HUDEP-2 (cell line): Measurements from ENCODE around the gene CD22.
"Not testable (repeated sequence)": the region's sequence is repeated elsewhere in the genome, so short reads cannot be mapped to it uniquely, and the experiment has no call there.

Experiments used
- DNase-seq, 76 experiments: peaks; one replicate each; lab custom pipeline; 2025; ENCODE audit not compliant: unreplicated experiment in 76 of 76; lab: John Stamatoyannopoulos, UW

Gene CD22

GRCh38 chr19:35353635-35354034 is 24.6 kb downstream of the CD22 start:
- DNase-seq: peak in 33 of 76 experiments; percentile 14 to 70 (median 38)

- no peak for DNase-seq
Measured at GRCh38 chr19:35354898-35355297, 25.9 kb downstream of the CD22 start.

GRCh38 chr19:35355791-35356460 is 26.9 kb downstream of the CD22 start:
- no peak for DNase-seq

- no peak for DNase-seq
Measured at GRCh38 chr19:35357867-35358573, 29.0 kb downstream of the CD22 start, which contains the start of gene FFAR3. Gene FFAR3, plus strand, starts transcription at chr19:35358460. Its CDS starts 431 bp downstream, at chr19:35358891.

- not testable (repeated sequence) for DNase-seq
Measured at GRCh38 chr19:35358834-35359233, 29.8 kb downstream of the CD22 start.

GRCh38 chr19:35359395-35359794 is 30.4 kb downstream of the CD22 start:
- not testable (repeated sequence) for DNase-seq

- not testable (repeated sequence) for DNase-seq
Measured at GRCh38 chr19:35360081-35360480, 31.1 kb downstream of the CD22 start.

GRCh38 chr19:35360880-35361420 is 32.0 kb downstream of the CD22 start:
- no peak for DNase-seq

- DNase-seq: no peak
Measured at GRCh38 chr19:35362261-35363000, 33.4 kb downstream of the CD22 start.

- no peak for DNase-seq
Measured at GRCh38 chr19:35363001-35363590, 34.1 kb downstream of the CD22 start.

GRCh38 chr19:35363711-35364425 is 34.9 kb downstream of the CD22 start:
- DNase-seq: no peak

GRCh38 chr19:35365303-35365702 is 36.3 kb downstream of the CD22 start:
- no peak for DNase-seq

- no peak for DNase-seq
Measured at GRCh38 chr19:35368378-35368777, 39.4 kb downstream of the CD22 start.

GRCh38 chr19:35369522-35369921 is 40.5 kb downstream of the CD22 start:
- no peak for DNase-seq

- DNase-seq: no peak
Measured at GRCh38 chr19:35370722-35371121, 41.7 kb downstream of the CD22 start, which contains the start of gene GPR42. Gene GPR42, plus strand, starts transcription at chr19:35371068. Its CDS starts 292 bp downstream, at chr19:35371360.

GRCh38 chr19:35373492-35373891 is 44.5 kb downstream of the CD22 start:
- DNase-seq: no peak

GRCh38 chr19:35374031-35374430 is 45.0 kb downstream of the CD22 start:
- DNase-seq: not testable (repeated sequence)

GRCh38 chr19:35375505-35376307 is 46.7 kb downstream of the CD22 start:
- DNase-seq: no peak

GRCh38 chr19:35377656-35378055 is 48.7 kb downstream of the CD22 start:
- no peak for DNase-seq
